Measurements from ENCODE around the gene OSBPL6. TPM values are rescaled to one million over a fixed set of nuclear protein-coding genes. Genes with fewer than 3 reads are reported as not detected.

Gene OSBPL6
- total and polyA plus RNA-seq, 9 of the 15 experiments (the other 6 are each of a cell fraction or from before 2014, with no cell fraction given) = 3.4 to 12.7 (median 9.3) TPM

- TF ChIP-seq THRAP3 (IDR thresholded peaks at IDR 0.05; ENCODE audit: borderline replicate concordance) (no peak), ZNF398 (CRISPR knock-in tag; IDR thresholded peaks at IDR 0.05) (no peak), FOXK2 (conservative IDR thresholded peaks at IDR 0.05 in 1 of 2, IDR thresholded peaks at IDR 0.05 in 1 of 2; ENCODE audit: low read depth in 2 of 2) (no peak), PHB (CRISPR knock-in tag; IDR thresholded peaks at IDR 0.05) (no peak)
Observed at GRCh38 chr2:178191511-178191910, 2.8 kb upstream of the OSBPL6 start (continued).

GRCh38 chr2:178193496-178193822 lies 853 bp upstream of the OSBPL6 start:
- Histone ChIP-seq H3K9me1 (ENCODE audit: control insufficient read depth, insufficient read depth, low read length) (no peaks in the 10 kb centered on the region), H3K36me3 (ENCODE audit: control insufficient read depth, insufficient read depth, low read length) (no peaks in the 10 kb centered on the region), H3K9ac (ENCODE audit: insufficient read depth in 1 of 2, low read depth in 2 of 2, low read length in 2 of 2) (peak overlapping the region; percentile 64 to 95), H3K4me2 (ENCODE audit: insufficient read depth, low read length) (peak overlapping the region; percentile 86), H3K9me3 (replicated peaks; ENCODE audit: control insufficient read depth, insufficient read depth, low read depth, low read length) (no peaks in the 10 kb centered on the region), H3K27me3 (ENCODE audit: control insufficient read depth in 2 of 2, insufficient read depth in 2 of 2, low read length in 2 of 2) (peaks cover 4% of the 10 kb centered on the region in 2 experiments; a peak in 3 of 5 replicates), H2AFZ (ENCODE audit: low read depth, low read length) (peak overlapping the region; percentile 92), H3K4me1 (replicated peaks in 1 of 2; ENCODE audit: control insufficient read depth in 2 of 2, insufficient read depth in 2 of 2, low read length in 2 of 2) (peaks cover 18 to 19% of the 10 kb centered on the region in 2 experiments; a peak in 4 of 5 replicates), H4K20me1 (replicated peaks; ENCODE audit: control insufficient read depth, insufficient read depth, low read length) (0 out of 2 replicates have a peak, but pooled peaks cover 3% of the 10 kb centered on the region), H3K79me2 (ENCODE audit: control insufficient read depth, insufficient read depth, low read length) (peaks cover 11% of the 10 kb centered on the region; the same call in 1 of the 3 replicates), H3K27ac (ENCODE audit: extremely low read depth, low read depth, low read length) (no peak overlapping the region), H3K4me3 (peak overlapping the region; percentile 80)
- in situ Hi-C loops (cut with MboI) (no loop called here), intact Hi-C loops (cut with micrococcal nuclease) (no loop called here)
- ChIA-PET POLR2A (no interaction called here), CTCF (ENCODE audit: low intra/inter-chr PET ratio) (no interaction called here)
- DNase-seq (ENCODE audit: extremely low read depth in 1 of 4, low spot score in 3 of 4) (peak in 2 of 4 experiments; percentile 31 to 38), FAIRE-seq (peak; percentile 59), ATAC-seq (peak; percentile 4)
- BruUV-seq (replicated peaks) = no TSS peak
- WGBS (ENCODE audit: insufficient coverage, low coverage, missing lambda C conversion rate) = 19% methylated on average over 10 of the region's 10 CpGs
- TF ChIP-seq GTF2E2 (tag; IDR thresholded peaks at IDR 0.05) (0 out of 2 replicates have a peak, but pooled peaks have one; percentile 7), ZHX1 (conservative IDR thresholded peaks at IDR 0.05; ENCODE audit: low read length) (no peak), TEAD1 (CRISPR knock-in tag; IDR thresholded peaks at IDR 0.05) (peak in 1 of 2 experiments; percentile 28; a peak in 1 of 4 replicates), FOXA3 (CRISPR knock-in tag; conservative IDR thresholded peaks at IDR 0.05 in 1 of 2, IDR thresholded peaks at IDR 0.05 in 1 of 2) (peak in 1 of 2 experiments; percentile 39; a peak in 2 of 4 replicates), FOXA1 (IDR thresholded peaks at IDR 0.05; ENCODE audit: borderline replicate concordance) (peak; percentile 49; the same call in 1 of the 2 replicates), ATF3 (IDR thresholded peaks at IDR 0.05) (peak; percentile 37; the same call in 1 of the 2 replicates), ATF3 (CRISPR knock-in tag; conservative IDR thresholded peaks at IDR 0.05) (no peak), NFXL1 (CRISPR knock-in tag; IDR thresholded peaks at IDR 0.05) (no peak), MEIS2 (IDR thresholded peaks at IDR 0.05; ENCODE audit: partially characterized antibody) (peak; percentile 29), CEBPG (CRISPR knock-in tag; IDR thresholded peaks at IDR 0.05) (no peak), CEBPG (tag; conservative IDR thresholded peaks at IDR 0.05 in 1 of 2, IDR thresholded peaks at IDR 0.05 in 1 of 2) (peak in 1 of 2 experiments; percentile 59; a peak in 2 of 4 replicates), GATAD2A (IDR thresholded peaks at IDR 0.05) (no peak)
